Transverse colon (tissue), 4 donors: Measurements from ENCODE around the gene C19orf81. TPM values are rescaled to one million over a fixed set of nuclear protein-coding genes. Genes with fewer than 3 reads are reported as not detected.

Experiments
- DNase-seq: peaks from one replicate; pipeline ENCODE4 v3.0.0-alpha.2; 2019
- H3K27ac ChIP-seq, 4 donors: fragments of 200-600 bp; sonication (generic); 2 replicates each; pipeline ENCODE4 v1.5.1; 2016 to 2018; ENCODE audit warnings: inconsistent platforms in 4 of 4
- H3K27me3 ChIP-seq: fragments of 200-600 bp; sonication (generic); 2 replicates; pipeline ENCODE4 v1.5.1; 2017; ENCODE audit warnings: inconsistent platforms
- H3K36me3 ChIP-seq, 4 donors: fragments of 200-600 bp; sonication (generic); 2 replicates each; pipeline ENCODE4 v1.5.1; 2017 to 2019; ENCODE audit warnings: inconsistent platforms in 4 of 4
- H3K4me1 ChIP-seq, 4 donors: fragments of 200-600 bp; sonication (generic); 2 replicates each; pipeline ENCODE4 v1.5.1; 2017 to 2020; ENCODE audit warnings: inconsistent platforms in 4 of 4
- H3K4me3 ChIP-seq, 4 donors: fragments of 200-600 bp; sonication (generic); 1 replicate in 1 of 4; 2 replicates in 3 of 4; pipeline versions ENCODE4 v1.5.1 to v1.6.1; 2017 to 2019; ENCODE audit warnings: inconsistent platforms in 4 of 4
- H3K9me3 ChIP-seq, 2 donors: fragments of 200-600 bp; sonication (generic); 2 replicates each; pipeline ENCODE4 v1.5.1; 2017 to 2019; ENCODE audit warnings: inconsistent platforms in 2 of 2
- CTCF ChIP-seq, 5 experiments: fragments of 200-600 bp in 3 of 5; fragments of 450-650 bp in 2 of 5; sonication (generic) in 3 of 5; IDR thresholded peaks; 1 replicate in 2 of 5; 2 replicates in 3 of 5; pipeline ENCODE4 v1.5.1; 2016 to 2017; ENCODE audit warnings: antibody characterized with exemption in 5 of 5, inconsistent platforms in 3 of 5, mild to moderate bottlenecking in 2 of 5, moderate library complexity in 1 of 5
- EP300 ChIP-seq: sonication (generic); formaldehyde crosslinking; IDR thresholded peaks from one replicate; pipeline ENCODE4 v1.6.1; 2017; ENCODE audit warnings: antibody characterized with exemption, low read depth
- POLR2A ChIP-seq: fragments of 450-650 bp; IDR thresholded peaks from one replicate; pipeline ENCODE4 v1.6.1; 2016; ENCODE audit warnings: antibody characterized with exemption, mild to moderate bottlenecking, moderate library complexity
- POLR2AphosphoS5 ChIP-seq, 3 donors: sonication (generic); formaldehyde crosslinking; IDR thresholded peaks; one replicate each; pipeline ENCODE4 v1.6.1; 2016; ENCODE audit warnings: antibody characterized with exemption in 3 of 3
- WGBS, 2 donors: methylation state at CpG; one replicate each; pipeline ENCODE4 v1.1.5; 2018; ENCODE audit warnings: low coverage in 1 of 2; 5-methylcytosine and 5-hydroxymethylcytosine counted together
- in situ Hi-C, 4 donors: fragments of 200-750 bp; cut with MboI; loops; one replicate each; pipeline versions ENCODE4 v1.15.0 to v1.15.1; 2017; ENCODE audit warnings: low sequenced_read_pairs in 3 of 4, low pct_ligation_motif_present in 1 of 4, low pct_unique_long_range_greater_than_20kb in 1 of 4
- intact Hi-C: fragments of 100-400 bp; cut with DNase I; formaldehyde crosslinking; loops from one replicate; pipeline ENCODE4 v1.15.1; 2023; ENCODE audit warnings: low total_unique reads
- total RNA-seq, 4 donors: library from RNA; depleted of rRNA; stranded (reverse); fragments of >200 nt; gene quantifications; one replicate each; pipeline ENCODE4 v1.1.0, GENCODE V29; 2016

C19orf81 gene
- total RNA-seq, 4 donors from 2014 or later, result not detected

GRCh38 chr19:50628551-50628950, 20.7 kb upstream of the C19orf81 start:
- Histone ChIP-seq H3K9me3 (peaks cover under 1 to 4% of the 10 kb centered on the region in 2 donors), H3K27me3 (peaks cover 4% of the 10 kb centered on the region), H3K36me3 (no peaks in the 10 kb centered on the region), H3K4me3 (no peak overlapping the region), H3K27ac (no peak overlapping the region), H3K4me1 (no peaks in the 10 kb centered on the region)
- intact Hi-C loops, result no loop called here
- WGBS, 2 donors, result 87% methylated on average over 7 of the region's 7 CpGs; no CpG with 5 or more reads in 1 of the 2 donors
- in situ Hi-C loops, result loop anchor here in 1 of 4 donors (25.0 kb wide), 1 partner anchor 541 kb away; no protein-coding TSS in a partner anchor
- TF ChIP-seq EP300 (no peak), CTCF (IDR thresholded peaks at IDR 0.05) (no peak), POLR2AphosphoS5 (IDR thresholded peaks at IDR 0.05) (no peak)
- DNase-seq, result no peak

DNA sequence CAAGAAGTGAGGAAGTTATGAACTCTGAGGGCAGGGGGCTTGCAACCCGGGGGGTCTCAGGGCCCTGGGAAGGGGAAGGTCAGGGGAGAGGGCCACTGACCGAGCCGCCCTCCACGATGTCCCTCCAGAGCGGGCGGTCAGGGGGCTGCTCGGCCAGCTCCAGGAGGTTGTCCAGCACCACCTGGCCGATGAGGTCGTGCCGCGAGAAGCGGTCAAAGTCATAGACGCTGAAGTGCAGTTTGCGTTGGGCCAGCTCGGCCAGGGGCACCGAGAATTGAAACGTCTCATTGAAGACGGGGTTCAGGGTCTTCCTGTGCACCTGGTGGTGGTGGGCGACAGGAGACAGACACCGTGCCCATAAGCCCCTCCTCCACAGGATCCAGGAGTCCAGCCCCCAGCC, 20.1 kb upstream of the C19orf81 start:
- no peaks in the 10 kb centered on the region for H3K36me3 ChIP-seq
- peaks cover 7 to 11% of the 10 kb centered on the region in 2 donors for H3K9me3 ChIP-seq
- intact Hi-C loops, result no loop called here
- H3K27ac ChIP-seq, result no peak overlapping the region
- TF ChIP-seq CTCF (IDR thresholded peaks at IDR 0.05), result no peak
- no peaks in the 10 kb centered on the region for H3K4me1 ChIP-seq
- H3K27me3 ChIP-seq, result peaks cover 4% of the 10 kb centered on the region
- no peak for DNase-seq
- in situ Hi-C loops, result loop anchor here in 1 of 4 donors (25.0 kb wide), 1 partner anchor 542 kb away; no protein-coding TSS in a partner anchor
- H3K4me3 ChIP-seq, result no peak overlapping the region
- 76% methylated on average over 19 of the region's 20 CpGs; no CpG with 5 or more reads in 1 of the 2 donors for WGBS, 2 donors

DNA sequence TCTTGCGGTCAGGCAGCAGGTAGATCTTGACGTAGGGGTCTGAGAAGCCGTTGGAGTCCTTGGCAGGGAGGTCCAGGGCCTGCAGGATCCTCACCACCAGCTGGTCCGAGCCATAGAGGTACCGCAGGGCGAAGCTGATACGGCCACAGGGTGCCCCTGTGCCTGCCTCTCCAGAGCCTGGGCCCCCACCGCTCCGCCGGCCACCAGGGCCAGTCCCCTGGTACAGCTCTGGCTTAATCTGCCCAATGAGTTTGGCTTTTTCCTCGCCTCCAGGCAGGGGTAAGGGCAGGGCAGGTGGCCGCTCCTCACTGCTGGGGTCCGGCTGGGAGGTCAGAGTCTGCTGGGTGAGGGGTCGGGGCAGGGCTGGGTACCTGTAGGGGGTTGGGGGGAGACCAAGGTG, 19.4 kb upstream of the C19orf81 start:
- no peak for TF ChIP-seq EP300
- TF ChIP-seq CTCF (IDR thresholded peaks at IDR 0.05), result no peak
- TF ChIP-seq POLR2AphosphoS5 (IDR thresholded peaks at IDR 0.05), result no peak
- no peak for TF ChIP-seq POLR2A
- H3K27ac ChIP-seq, result no peak overlapping the region
- no peaks in the 10 kb centered on the region for H3K36me3 ChIP-seq
- no peak overlapping the region for H3K4me3 ChIP-seq
- H3K4me1 ChIP-seq, result no peaks in the 10 kb centered on the region
- in situ Hi-C loops (loop anchor here in 1 of 4 donors (25.0 kb wide), 1 partner anchor 542 kb away; no protein-coding TSS in a partner anchor), intact Hi-C loops (no loop called here)
- H3K27me3 ChIP-seq, result peaks cover 4% of the 10 kb centered on the region
- WGBS, 2 donors, result 68 to 100% methylated on average over 1 to 13 of the region's 14 CpGs
- peaks cover 8 to 17% of the 10 kb centered on the region in 2 donors for H3K9me3 ChIP-seq
- no peak for DNase-seq

GRCh38 chr19:50632151-50632835, 17.0 kb upstream of the C19orf81 start:
- in situ Hi-C loops, result loop anchor here in 1 of 4 donors (25.0 kb wide), 1 partner anchor 545 kb away; no protein-coding TSS in a partner anchor
- Histone ChIP-seq H3K27ac (no peak overlapping the region), H3K4me1 (no peaks in the 10 kb centered on the region), H3K27me3 (peaks cover 15% of the 10 kb centered on the region), H3K9me3 (peaks cover 8 to 17% of the 10 kb centered on the region in 2 donors), H3K36me3 (no peaks in the 10 kb centered on the region), H3K4me3 (no peak overlapping the region)
- WGBS, 2 donors, result 74% methylated on average over 20 of the region's 20 CpGs; no CpG with 5 or more reads in 1 of the 2 donors
- intact Hi-C loops, result no loop called here
- DNase-seq, result no peak
- TF ChIP-seq CTCF (IDR thresholded peaks at IDR 0.05), result no peak
